HG03342 (cell line): Measurements from ENCODE around the gene ASCC3.
"Not testable (repeated sequence)": the region's sequence is repeated elsewhere in the genome, so short reads cannot be mapped to it uniquely, and the experiment has no call there.

Source experiments
- ATAC-seq: cut with Tn5 transposase; IDR thresholded peaks from one replicate; pipeline ENCODE4 v1.9.1; 2021; ENCODE audit warnings: mild to moderate bottlenecking, moderate library complexity; ENCODE audit not compliant: unreplicated experiment

The ASCC3 gene

GRCh38 chr6:100808638-100809275, 72.4 kb downstream of the ASCC3 start:
- no peak for ATAC-seq

- no peak for ATAC-seq
Observed at GRCh38 chr6:100806296-100806695, 74.8 kb downstream of the ASCC3 start.

GRCh38 chr6:100803264-100804045, 77.7 kb downstream of the ASCC3 start:
- no peak for ATAC-seq

- ATAC-seq = no peak
Observed at GRCh38 chr6:100801036-100801435, 80.1 kb downstream of the ASCC3 start.

- ATAC-seq = peak; percentile 90
Observed at GRCh38 chr6:100796049-100796823, 84.9 kb downstream of the ASCC3 start.

- no peak for ATAC-seq
Observed at GRCh38 chr6:100790084-100790483, 91.0 kb downstream of the ASCC3 start.

GRCh38 chr6:100785982-100786381, 95.1 kb downstream of the ASCC3 start:
- no peak for ATAC-seq

- no peak for ATAC-seq
Observed at GRCh38 chr6:100780648-100781047, 100.5 kb downstream of the ASCC3 start.

- ATAC-seq = no peak
Observed at GRCh38 chr6:100775667-100776066, 105.5 kb downstream of the ASCC3 start.

- ATAC-seq = no peak
Observed at GRCh38 chr6:100774681-100775080, 106.4 kb downstream of the ASCC3 start.

GRCh38 chr6:100768816-100769351, 112.2 kb downstream of the ASCC3 start:
- no peak for ATAC-seq

- ATAC-seq = no peak
Observed at GRCh38 chr6:100763617-100764241, 117.4 kb downstream of the ASCC3 start.

GRCh38 chr6:100761841-100762240, 119.3 kb downstream of the ASCC3 start:
- ATAC-seq = no peak

GRCh38 chr6:100758386-100758785, 122.7 kb downstream of the ASCC3 start:
- not testable (repeated sequence) for ATAC-seq

GRCh38 chr6:100753421-100753820, 127.7 kb downstream of the ASCC3 start:
- no peak for ATAC-seq

GRCh38 chr6:100751590-100751989, 129.5 kb downstream of the ASCC3 start:
- no peak for ATAC-seq

- ATAC-seq = no peak
Observed at GRCh38 chr6:100745419-100746041, 135.6 kb downstream of the ASCC3 start.

- ATAC-seq = no peak
Observed at GRCh38 chr6:100740439-100740838, 140.7 kb downstream of the ASCC3 start.

- not testable (repeated sequence) for ATAC-seq
Observed at GRCh38 chr6:100737720-100738119, 143.4 kb downstream of the ASCC3 start.

- ATAC-seq = no peak
Observed at GRCh38 chr6:100731411-100731810, 149.7 kb downstream of the ASCC3 start.
